DOHH2 (cell line): ENCODE results near the gene CBL.

Source experiments
- CTCF ChIP-seq: fragments of 200-600 bp; sonication (generic); IDR thresholded peaks from one replicate; pipeline ENCODE4 v1.5.1; 2014; ENCODE audit warnings: antibody characterized with exemption, mild to moderate bottlenecking, low read depth, low read length; ENCODE audit not compliant: poor library complexity, severe bottlenecking
- EZH2phosphoT487 ChIP-seq: fragments of 200-600 bp; sonication (generic); IDR thresholded peaks from 2 replicates; pipeline ENCODE4 v1.6.1; 2017; ENCODE audit warnings: borderline replicate concordance, mild to moderate bottlenecking, antibody characterized with exemption, low read length, moderate library complexity, mixed read lengths

DNA sequence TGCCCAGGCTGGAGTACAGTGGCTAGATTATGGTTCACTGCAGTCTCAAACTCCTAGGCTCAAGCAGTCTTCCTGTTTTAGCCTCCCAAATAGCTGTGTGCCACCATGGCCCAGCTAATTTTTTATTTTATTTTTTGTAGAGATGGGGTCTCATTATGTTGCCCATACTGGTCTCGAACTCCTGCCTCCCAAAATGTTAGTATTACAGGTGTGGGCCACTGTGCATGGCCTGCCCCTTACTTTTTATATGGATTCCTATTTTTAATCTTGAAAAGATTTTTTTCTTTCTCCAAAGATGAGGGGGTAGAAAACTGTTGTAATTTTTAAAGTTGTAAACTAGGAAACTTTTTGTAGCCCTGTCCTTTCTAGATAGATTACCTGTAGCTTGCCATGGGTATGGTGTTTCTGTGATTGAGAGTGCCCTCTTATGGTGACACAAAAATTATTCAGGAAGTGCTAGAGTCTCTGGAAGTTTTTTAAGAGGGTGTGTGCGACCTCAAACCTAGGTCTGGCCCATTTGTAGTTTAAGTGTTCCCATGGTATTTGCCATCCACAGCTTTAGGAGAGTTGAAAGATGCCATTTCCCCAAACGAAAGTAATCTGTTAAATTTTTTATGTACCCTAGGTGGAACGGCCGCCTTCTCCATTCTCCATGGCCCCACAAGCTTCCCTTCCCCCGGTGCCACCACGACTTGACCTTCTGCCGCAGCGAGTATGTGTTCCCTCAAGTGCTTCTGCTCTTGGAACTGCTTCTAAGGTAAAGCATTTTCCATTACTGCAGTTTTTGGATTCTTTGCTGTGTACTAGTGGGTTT is 78.4 kb downstream of the CBL start:
- TF ChIP-seq CTCF = peak; percentile 71
- TF ChIP-seq EZH2phosphoT487 = no peak
